ENCODE measurements around the gene GDAP2.
"Not testable (repeated sequence)": the region's sequence is repeated elsewhere in the genome, so short reads cannot be mapped to it uniquely, and the experiment has no call there.

GDAP2 gene

DNA sequence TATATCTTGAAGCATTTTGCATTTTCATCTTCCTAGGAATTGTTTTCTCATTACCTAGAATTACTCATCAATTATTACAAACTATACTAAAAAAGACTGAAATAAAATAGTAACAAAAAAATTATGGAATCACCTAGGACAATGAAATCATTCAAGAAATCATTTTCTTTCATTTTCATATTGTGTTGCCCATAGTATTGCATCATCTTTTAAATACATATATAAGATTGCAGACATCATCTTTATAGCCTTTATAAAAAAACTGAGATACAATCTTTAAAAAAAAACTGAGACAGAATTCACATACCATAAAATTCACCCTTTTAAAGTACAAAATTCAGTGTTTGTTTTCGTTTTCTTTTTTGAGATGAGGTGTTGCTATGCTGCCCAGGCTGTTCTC is 29.6 kb downstream of the GDAP2 start:
- DNase-seq, result no peak

DNA sequence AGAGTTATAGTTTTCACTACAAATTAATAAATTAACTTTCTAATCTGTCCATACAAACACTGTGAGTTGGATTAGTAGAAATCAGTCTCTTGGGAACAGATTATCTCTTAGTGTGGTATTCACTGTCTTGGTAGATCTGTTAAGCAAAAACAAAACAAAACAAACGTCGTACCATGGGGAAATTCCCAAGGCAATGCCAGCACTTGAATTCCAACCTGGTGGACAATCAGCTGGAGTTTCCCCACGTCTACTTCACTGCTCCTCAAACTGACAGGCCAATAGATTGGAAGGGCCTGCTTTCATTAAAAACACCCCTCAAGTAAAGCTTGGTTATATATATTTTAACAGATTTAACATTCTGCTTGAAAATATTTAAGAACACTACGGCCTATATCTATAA is 31.9 kb downstream of the GDAP2 start:
- DNase-seq, result no peak

DNA sequence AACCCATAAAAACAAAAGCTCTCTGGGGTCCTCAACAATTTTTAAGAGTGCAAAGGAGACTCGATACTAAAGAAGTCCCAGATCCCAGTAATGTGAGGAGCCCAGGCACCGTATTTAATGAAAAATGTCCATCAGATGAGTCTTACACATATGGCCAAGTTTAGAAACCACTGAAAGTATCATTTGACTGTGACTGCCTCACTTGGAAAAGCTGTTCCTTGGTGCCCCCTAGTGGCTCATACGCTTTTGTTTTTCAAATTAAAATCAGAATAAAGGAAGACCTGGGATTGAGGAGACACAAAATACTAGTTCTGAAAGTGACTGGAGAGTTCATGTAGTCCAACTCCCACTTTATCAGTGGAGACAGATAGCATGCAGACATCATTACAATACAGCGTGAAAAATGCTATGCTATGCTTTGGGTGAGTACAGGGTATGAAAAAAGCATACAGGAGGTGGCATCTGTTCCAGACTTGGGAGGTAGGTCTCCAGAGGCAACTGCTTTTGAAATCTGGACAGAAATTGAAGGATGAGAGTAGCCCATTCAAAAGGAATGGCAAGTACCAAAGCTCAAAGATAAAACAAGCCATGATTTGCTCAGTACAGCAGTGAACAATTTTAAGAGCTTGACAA is 33.8 kb downstream of the GDAP2 start:
- DNase-seq, result no peak

DNA sequence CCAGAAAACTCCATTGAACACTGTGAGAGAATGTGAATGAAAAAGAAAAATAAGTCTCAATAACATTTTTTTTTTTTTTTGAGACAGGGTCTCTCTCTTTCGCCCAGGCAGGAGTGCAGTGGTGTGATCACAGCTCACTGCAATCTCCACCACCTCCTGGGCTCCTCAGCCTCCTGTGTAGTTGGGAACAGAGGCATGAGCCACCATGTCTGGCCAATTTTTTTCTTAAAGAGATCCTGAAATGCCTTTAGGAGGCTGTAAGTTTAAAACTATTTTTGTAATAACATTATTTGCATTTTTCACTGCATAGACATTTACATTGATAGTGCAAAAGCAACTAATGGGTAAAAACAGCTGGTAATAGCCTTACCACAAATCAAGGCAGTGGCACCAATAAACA is 35.3 kb downstream of the GDAP2 start:
- DNase-seq, result no peak

DNA sequence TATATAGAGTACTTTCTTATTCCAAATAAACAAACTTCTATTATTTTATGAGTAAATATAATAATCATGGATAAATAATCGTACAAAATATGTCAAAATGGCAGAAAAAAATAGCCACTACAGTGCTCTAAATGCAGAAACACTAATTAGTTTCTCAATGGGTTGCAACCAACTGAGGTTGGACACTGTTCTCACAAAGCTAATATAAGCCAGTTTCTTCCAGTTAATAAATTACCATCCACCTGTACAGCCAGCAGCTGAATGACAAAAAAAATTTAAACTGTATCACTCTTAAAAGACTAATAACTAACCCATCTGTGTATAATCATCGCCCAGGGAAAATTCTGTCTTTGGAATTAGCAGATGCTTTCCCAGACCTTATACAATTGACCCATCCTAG is 36.9 kb downstream of the GDAP2 start:
- DNase-seq, result no peak

DNA sequence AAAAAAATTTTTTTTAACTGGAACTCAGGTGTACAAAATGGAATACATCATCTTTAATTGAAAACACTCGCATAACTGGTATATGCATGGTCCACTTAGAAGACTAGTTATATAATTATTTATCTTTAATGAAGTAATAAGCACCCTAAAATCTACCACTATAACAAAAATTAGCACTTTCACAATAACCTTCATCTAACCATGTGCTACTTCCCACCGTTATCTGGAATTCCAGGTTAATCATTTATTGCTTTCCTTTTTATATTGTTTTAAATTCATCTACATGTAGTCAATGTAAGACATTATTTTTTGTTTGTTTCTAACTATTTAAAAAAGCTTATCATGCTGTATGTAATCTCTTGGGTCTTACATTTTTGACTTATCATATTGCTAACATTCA is 39.0 kb downstream of the GDAP2 start:
- no peak for DNase-seq

DNA sequence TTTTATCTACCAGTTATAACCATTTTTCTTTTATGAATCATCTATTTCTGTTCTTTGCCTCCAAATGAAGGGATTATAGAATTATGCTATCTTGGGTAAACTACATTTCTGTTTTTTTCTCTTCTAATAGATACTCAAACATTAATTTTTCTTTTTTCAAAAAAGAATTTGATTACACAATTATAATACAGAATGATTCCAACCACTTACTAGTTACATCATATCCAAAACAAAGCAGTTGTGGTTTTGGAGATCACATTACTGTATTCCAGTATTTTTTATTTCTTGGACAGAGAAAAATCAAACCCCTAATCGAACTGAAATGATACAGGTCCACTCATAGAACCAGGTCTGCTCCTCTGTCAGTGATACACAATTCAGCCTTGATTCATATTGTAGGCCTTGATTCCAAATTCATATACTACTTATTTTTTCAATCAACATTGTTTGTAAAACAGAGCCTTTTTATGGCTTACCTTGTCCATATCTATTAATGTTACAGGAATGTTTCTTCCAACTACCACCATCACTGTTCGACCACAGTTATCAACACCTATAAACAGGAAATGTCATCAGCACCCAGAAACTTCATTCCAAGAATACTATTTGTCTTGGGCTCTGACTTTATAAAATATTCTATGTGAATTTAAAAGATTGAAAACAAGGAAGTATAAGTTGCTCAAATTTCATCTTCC is 43.2 kb downstream of the GDAP2 start:
- no peak for DNase-seq

DNA sequence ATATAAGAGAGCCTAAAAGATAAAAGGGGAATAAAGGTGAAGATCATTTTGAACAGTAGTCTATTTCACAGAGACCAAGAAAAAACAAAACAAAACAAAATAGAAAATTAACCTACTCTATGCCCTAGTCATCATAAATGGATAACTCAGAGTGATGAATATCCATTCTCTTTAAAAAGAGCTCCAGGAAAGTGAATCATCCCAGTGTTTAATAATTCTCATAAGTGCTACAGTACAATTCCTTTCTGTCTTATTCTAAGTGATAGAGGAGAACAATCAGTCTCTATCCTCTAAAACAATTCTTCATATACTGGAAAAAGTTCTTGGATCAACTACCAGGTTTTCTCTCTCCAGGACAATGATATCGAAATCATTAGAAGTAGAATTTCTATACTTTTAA is 45.8 kb downstream of the GDAP2 start:
- no peak for DNase-seq

DNA sequence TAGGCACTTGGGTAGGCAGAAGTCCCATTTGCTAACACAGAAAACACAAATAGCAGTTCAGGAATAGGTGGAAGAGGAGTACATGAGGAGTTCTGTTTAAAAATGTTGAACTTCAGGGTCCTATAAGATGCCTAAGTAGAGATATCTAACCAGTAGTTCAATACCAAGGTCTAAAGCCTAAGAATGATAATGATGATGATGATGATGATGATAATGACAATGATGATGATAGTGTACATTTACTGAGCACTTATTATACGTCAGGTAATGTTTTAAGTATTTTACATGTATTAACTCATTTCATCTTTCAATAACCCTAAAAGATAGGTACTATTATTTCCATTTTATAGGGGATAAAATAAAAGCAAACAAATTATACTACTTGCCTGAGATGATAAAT is 50.1 kb downstream of the GDAP2 start:
- DNase-seq, result no peak

DNA sequence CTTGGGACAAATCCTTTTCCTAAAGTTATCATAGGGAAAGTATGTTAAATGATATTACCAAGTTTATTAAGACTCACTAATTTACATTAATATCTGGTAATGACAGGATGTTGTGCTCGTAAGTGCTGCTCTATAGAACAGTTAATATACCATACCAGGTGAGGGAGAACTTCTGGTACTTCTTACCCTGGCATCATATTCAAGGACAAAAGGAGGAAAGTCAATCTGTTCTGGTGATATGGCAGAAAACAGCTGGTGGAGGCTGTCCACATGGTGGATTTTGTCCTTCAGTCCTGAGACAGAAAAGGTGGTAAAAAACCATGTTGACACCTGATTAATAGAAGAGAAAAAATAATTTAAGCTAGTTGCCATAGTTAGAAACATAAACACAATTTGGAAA is 51.6 kb downstream of the GDAP2 start:
- DNase-seq, result no peak

DNA sequence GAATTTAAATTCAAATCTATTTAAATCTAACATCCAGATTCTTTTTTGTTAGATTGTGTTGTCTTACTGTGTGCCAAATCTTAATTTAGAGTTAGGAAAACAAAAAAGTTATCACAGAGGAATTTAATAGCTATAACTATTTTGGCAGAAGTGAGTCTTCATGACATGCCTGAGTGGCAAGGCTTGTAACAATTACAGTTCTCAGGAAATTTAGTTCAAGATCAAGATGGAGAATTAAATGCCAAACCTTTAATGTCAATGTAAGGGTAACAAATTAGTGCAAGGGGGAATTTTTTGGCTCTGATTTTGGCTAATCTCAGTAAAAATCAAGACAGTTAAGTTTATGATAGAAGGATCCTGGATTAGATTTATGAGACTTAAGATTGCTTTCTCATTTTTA is 58.4 kb downstream of the GDAP2 start:
- no peak for DNase-seq

DNA sequence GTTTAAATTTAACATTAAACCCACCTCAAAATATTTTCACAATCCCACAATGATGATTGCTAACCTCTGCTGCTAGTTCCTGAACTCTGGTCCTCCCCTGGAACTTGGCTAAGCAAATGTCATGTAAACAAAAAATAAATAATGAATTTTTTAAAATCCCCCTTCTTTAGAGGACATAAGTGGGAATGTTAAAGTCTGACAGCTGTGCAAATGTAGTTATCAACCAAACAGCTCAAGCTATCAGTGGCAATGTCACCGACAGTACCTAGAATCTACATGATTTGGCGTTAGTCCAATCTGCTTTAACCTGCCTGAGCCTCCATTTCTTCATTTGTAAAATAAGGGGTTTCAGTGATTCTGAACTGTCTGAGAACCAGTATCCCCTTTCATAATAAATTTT is 67.7 kb downstream of the GDAP2 start:
- no peak for DNase-seq

DNA sequence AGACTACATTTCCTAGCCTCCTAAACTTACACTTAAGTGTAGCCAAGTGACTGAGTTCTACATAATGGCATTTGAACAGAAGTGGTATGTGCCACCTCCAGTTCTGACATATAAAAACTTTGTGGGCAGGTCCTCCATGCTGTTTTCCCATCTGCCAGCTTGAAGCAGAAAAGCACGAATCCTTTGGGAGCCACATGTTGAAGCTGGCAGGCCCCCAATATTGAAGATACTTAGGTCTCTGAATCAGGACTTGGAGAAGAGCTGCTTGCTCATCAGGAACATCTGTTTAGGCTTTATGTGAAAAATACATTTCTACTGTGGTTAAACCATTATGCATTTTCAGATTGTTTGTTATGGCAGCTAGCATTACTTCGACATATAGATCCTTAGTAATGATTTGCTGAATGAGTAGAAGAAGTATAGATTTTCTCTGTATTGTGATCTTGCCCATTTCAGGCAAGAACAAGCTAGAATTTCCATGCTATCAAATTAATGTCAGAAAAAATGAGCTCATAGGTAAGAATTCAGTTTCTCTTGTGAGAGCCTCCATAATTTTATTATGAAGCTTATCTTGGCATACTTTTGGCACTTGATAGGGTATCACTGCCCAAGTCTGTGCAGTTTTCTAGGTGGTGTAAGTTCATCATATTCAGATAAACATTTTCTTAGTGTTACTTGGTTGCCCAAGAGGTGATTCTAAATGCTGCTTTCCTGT is 68.4 kb downstream of the GDAP2 start:
- DNase-seq, result no peak

DNA sequence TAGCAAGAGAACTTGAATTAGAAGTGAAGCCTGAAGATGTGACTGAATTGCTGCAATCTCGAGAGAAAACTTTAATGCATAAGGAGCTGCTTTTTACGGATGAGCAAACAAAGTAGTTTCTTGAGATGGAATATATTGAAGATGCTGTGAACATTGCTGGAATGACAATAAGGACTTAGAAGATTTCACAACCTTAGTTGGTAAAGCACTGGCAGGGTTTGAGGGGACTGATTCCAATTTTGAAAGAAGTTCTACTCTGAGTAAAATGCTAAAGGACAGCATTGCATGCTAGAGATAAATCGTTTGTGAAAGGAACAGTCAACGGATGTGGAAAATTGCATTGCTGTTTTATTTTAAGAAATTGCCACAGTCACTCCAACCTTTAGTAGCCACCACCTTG is 69.5 kb downstream of the GDAP2 start:
- no peak for DNase-seq

DNA sequence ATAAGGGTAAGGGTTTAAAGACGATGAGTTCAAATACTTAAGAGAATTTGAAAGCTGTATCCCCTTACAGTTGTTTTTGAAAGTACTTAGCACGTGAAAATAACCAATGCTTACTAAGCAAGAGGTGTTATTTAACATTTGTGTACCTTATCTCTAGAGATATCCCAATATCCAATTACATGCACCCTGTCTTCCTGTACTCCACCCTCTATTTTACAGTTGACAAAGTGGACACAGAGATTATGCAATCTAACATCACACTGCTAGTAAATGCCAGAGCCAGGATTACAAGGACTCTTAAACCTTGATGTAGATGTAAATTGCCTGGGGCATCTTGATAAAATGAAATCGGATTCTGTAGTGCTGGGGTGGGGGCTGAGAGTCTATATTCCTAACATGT is 72.0 kb downstream of the GDAP2 start:
- DNase-seq, result no peak

DNA sequence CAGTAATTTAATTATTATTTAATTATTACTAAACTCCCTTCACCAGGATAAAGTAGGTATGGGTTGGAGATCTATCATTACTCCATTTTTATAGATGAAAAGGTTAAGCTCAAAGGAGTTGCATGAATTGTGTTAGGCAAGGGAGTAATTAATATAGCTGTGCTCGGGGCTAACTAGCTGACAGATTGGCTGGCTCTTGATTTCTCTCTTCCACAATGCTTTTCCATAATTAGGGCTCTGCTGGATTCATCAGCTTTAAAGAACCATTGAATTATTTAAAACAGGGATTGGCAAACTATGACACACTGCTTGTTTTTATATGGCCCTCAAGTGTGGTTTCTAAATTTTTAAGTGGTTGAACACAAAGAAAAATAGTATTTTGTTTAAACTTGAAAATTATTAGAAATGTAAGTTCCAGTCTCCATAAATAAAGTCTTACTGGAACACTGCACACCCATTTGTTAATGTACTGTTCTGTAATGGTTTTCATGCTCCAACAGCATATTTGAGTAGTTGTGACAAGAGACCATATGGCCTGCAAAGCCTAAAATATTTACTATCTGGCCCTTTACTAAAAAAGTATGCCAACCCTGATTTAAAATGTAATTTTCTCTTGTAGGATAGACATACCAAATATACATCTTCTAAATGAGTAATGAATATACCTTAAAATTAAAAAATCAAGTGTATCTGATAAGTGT is 76.4 kb downstream of the GDAP2 start:
- DNase-seq, result no peak

DNA sequence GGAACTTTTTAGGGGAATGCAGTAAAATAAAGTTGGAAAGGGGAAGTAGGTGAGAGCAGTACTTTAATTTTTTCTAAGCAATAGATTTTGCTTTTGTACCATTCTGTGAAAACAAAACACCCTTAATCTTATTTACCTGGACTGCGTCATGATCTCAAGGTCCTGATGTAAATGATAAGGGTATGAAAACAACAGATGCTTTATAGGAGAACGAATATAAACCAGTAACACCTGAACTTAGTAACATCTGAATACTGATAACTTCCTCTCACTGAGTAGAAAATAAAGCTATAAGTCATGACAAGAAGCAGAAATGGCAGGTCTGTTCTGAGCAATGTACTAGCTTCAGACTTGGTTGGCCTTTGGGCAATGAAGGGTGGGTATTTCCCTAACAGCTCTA is 77.7 kb downstream of the GDAP2 start:
- no peak for DNase-seq

DNA sequence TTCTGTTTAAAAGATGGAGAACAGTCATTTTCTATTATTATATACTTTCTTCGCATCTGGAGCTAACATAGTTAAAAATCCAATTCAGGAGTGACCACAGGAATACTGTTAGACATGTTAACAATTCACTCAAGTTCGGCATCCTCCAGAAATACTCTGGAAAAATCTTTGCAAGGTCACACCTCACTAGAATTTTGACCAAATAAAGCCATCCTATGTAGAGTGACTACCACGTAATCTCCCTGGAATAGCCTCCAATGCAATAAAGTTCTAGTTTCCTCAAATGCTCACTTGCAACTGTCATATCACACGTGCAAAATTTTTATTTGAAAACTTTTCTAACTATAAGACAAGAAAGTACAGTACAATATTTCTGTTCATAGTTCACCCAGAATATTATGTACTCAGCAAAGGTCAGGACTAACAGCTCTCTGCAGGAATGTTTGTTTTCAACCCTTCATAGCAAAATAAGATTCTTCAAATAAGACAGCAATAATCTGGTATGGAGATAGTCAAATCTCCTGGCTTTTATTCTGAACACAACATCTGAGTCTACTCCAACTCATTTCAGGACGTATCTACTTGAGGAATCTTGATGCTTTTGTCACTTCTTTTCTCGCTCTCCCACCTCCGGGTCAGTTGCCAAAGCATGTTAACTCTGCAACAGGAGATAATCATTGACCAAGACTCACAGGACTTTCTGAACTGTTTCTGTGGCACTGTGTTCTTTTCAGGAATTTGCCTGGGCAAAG is 82.6 kb downstream of the GDAP2 start:
- no peak for DNase-seq

DNA sequence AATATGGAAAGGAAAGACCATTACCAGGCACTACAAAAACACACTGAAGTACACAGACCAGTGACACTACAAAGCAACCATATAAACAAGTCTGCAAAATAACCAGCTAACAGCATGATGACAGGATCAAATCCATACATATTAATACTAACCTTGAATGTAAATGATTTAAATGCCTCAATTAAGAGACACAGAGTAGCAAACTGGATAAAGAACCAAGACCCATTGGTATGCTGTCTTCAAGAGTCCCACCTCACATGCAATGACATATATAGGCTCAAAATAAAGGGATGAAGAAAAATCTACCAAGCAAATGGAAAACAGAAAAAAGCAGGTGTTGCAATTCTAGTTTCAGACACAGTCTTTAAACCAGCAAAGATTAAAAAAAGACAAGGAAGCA is 84.9 kb downstream of the GDAP2 start:
- not testable (repeated sequence) for DNase-seq

DNA sequence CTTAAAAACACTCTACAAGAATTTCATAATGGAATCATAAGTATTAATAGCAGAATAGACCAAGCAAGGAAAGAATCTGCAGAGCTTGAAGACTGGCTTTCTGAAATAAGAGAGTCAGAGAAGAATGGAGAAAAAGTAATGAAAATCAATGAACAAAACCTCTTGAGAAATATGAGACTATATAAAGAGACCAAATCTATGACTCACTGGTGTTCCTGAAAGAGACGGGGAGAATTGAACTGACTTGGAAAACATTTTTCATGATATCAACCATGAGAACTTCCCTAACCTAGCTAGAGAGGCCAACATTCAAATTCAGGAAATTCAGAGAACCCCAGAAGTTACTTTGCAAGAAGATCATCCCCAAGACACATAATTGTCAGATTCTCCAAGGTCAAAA is 85.6 kb downstream of the GDAP2 start:
- no peak for DNase-seq

DNA sequence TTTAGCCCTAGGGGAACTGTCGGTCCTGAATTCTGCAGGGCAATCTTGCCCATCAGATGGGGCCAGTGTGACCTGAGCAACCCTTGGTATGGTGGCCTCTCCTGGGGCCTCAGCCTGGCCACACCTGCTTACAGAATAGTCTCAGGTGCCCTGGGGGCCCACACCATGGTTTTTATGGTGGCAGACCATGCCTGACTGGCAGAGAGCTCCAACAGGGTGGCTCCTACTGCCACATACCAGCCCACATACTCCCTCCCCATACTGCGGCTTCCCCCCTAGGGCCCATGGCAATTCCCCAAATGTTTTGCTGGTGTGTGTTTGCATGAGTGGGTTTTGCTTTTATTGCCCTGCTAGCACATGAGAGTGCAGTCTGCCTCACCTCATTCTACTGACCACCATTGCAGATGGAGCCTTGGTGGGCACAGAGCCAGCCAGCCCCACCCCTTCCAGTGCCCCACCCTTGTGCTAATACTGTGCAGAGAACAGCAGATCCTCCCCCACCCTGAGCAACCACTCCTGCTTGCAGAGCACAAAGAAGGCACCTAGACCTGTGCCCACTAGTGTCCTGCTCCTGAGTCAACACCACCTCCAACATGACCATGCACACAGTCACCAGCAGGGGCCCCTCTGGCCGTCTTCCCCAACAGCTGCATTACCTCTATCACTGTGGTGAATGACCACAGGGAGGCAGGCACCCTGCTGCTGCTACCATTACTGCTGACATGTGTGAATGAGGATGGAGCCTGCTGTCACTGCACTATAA is 86.8 kb downstream of the GDAP2 start:
- no peak for DNase-seq

DNA sequence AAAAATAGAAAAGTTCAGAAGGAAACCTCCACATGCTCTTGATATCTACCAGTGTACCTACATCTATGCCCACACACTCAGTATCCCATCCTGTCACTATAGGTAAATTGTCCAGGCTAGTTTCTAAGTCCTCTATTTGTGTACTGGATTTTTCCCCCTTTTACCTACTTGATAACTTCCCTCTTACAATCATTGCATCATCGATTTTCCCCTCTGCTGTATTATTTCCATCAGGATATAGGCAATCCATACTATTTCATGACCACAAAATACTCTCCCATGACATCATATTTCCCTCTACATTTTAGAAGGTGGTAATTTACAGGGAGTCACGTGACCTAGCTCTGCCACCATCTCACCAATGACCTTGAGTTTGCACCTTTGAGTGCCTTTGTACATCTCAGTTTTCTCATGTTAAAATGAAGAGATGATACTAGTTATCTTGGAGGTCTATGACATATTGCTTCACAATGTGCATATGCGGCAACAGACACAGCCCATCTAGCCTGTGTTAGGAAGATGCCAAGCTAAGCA is 88.2 kb downstream of the GDAP2 start:
- no peak for DNase-seq

Measured in CD4-positive, alpha-beta T cell treated with Interleukin-15 for 1 hour (primary cell).